Activated effector memory CD4-positive, alpha-beta T cell treated with Interleukin-2 at 50 U/mL for 16 hours (primary cell): Measurements from ENCODE around the gene CARMIL1.

Experiments
- DNase-seq: peaks from one replicate; pipeline ENCODE4 v3.0.0-alpha.2; 2020

Gene CARMIL1

GRCh38 chr6:25630508-25631278, 351.5 kb downstream of the CARMIL1 start:
- DNase-seq = no peak

- DNase-seq = no peak
Measured at GRCh38 chr6:25635886-25636317, 356.7 kb downstream of the CARMIL1 start.

DNA sequence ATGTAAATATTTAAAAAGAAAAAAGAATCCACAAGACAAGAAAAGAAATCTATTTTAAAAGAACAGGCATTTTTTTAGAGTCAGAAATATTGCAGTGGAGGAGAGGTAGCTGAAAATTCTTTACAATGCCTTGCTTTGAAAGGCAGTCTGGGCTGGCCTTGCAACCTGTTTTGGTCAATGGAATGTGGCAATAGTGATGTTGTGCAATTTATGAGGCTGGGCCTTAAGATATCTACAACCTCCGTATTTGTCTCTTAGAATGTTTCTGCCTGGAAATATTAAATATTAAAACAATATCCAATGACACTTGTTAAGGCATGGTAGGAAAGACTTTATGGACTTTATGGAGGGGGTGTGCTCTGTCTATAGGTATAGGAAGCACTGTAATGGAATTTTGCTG, 358.0 kb downstream of the CARMIL1 start:
- no peak for DNase-seq

DNA sequence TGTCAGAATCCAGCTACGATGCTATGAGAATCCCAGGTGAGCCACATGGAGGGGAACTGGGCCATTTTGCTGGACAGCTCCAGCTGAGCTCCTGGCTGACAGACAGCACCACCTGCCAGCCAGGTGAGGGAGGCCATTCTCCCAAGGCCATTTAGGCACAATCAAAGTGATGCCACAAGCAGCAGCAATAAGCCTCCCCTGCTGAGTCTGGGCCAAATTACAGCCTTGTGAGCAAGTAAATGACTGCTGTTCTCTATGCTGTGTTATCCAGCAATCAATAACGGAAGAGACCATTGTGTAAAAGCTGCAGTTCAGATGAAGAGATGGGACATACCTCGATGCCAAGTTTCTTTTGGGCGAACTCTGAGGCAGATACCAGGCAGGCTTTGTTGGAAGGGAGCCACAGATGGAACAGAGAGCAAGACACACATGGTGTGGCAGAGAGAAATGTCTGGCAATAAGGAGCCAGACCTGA, 358.8 kb downstream of the CARMIL1 start:
- DNase-seq = no peak

DNA sequence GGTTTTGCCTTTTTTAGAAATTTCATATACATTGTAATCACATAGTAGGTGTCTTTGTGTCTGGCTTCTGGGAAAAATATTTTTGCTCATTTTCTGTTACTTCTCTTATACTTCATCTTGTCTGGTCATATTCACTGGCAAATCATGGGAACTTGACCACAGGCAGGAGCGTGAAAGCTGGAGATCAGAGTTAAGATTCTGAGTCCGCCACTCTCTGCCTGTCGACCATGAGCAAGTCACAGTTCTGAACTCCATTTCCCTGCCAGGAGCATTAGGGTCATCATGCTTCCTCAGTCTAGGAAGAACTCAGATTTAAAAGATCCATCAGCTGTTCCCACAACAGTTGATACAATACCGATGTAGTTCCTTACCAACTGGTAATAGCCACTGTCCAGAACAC, 360.5 kb downstream of the CARMIL1 start:
- DNase-seq = no peak

GRCh38 chr6:25640446-25640845, 361.3 kb downstream of the CARMIL1 start:
- no peak for DNase-seq

DNA sequence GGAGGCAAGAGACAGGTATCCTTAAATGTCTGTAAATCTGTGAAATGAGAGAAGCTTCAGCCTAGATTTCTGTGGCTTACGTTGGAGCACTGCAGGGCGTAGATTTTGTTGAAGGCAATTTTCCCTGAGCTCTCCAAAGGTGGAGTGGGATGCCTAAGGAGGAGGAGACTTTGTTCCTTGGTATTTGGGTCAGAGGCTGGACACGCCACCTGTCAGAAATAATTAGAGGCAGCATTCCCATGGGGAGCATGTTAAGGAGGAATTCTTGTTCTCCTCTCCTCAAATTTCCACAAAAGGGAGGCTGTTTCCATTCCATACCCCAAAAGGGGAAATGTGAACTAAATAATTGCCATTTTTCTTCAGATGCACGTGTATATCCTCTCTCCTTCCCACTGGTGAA, 361.7 kb downstream of the CARMIL1 start:
- no peak for DNase-seq

- no peak for DNase-seq
Measured at GRCh38 chr6:25641377-25641776, 362.2 kb downstream of the CARMIL1 start.

GRCh38 chr6:25641940-25642666, 362.9 kb downstream of the CARMIL1 start:
- no peak for DNase-seq

DNA sequence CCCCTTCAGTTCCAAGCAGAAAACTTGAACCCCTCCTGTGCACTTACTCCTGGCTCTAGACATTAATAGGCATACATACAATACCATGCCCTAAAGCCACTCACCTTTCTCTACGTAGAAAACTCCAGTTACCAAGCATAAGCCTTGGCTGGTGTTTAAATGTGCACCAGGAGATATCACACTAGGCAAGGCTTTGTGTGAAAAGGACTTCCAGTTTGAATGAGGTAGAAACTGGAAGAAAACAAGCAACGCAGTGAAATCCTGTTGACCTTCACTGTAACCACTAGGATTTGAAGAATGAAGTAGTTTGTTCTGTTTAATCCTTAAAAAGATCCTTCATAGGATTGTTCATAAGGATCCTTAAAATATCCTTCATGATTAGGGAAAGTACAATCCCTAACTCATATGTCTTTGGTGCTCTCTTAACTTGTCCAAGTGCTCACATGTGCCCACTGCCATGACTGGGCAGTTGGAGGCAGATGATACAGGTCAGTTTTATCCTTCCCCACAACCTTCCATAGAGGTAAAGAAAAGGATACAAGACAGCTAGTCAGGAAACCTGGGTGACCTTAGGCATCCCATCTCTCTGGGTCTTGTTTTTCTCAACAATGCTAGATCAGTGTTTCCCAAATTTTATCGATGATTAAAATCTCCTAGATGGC, 363.6 kb downstream of the CARMIL1 start:
- DNase-seq = no peak

DNA sequence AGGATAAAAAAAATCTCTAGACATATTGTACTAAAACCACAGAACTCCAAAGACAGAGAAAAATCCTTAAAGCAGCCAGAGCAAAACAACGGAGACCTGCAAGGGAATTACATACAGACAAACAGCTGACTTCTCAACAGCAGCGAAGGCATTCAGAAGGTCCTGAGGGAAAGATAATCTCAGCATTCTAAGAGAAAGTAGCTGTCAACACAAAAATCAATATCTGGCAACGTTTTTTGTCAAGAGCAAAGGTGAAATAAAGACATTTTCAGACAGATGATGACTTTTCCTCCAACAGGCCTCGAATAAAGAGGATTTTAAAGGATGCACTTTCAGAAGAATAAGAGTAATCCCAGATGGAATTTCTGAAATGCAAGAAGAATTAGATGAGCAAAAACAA, 366.7 kb downstream of the CARMIL1 start:
- no peak for DNase-seq

DNA sequence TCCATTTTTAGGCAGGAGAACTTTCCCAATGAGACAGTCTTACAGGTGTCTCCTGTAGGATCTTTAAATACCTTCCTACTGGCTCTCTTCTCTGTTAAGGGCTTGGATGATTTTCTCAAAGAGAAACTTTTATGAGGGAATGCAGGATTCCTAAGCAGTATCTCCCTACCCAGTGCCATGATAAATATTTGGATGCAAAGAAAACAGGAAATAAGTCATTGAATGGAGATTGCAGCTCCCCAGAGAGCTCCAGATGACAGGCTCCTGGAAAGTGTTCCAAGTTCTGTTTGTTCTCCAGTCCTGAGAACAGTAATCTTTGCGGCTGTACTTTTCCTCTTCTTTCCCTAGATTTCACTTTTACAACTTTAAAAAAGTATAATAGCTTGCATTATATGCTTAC, 370.4 kb downstream of the CARMIL1 start:
- DNase-seq = no peak

DNA sequence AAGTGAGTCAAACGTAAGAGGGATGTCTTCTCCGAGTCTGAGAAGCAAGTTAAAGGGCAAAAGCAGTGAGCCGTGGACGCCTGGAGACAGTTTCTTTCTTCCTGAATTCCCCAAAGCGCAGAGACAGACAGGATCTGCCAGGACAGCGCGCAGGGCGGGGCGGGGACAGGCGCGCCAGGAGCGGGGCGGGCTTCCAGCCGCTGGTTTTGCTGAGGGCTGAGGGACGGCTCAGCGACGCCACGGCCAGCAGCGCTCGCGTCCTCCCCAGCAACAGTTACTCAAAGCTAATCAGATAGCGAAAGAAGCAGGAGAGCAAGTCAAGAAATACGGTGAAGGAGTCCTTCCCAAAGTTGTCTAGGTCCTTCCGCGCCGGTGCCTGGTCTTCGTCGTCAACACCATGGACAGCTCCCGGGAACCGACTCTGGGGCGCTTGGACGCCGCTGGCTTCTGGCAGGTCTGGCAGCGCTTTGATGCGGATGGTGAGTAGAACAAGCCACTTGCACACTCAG, 372.9 kb downstream of the CARMIL1 start, which contains the start of gene SCGN:
SCGN (plus strand) TSS at position 209 of the 509 bp plus-strand sequence; CDS start at position 398, 189 bp downstream.
- DNase-seq = no peak

DNA sequence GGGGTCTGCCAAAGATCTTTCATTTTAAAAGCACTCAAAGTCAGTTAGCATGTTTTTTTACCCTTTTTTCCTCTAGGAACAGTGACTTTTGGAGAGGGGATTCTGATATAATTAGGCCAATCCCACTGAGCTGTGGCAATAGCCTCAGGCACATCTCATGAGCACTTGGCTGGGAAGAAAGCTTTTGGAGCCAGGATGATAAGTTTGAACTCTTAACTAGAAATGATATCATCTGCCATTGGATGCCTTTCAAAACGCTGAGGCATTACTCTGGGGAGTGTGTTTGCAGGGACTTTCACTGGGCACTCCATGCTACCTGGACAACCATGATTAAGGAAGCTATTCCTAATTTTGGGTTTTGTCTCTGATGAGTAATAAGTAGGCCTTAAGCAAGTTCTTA, 376.5 kb downstream of the CARMIL1 start:
- no peak for DNase-seq

- no peak for DNase-seq
Measured at GRCh38 chr6:25659633-25660368, 380.6 kb downstream of the CARMIL1 start.

DNA sequence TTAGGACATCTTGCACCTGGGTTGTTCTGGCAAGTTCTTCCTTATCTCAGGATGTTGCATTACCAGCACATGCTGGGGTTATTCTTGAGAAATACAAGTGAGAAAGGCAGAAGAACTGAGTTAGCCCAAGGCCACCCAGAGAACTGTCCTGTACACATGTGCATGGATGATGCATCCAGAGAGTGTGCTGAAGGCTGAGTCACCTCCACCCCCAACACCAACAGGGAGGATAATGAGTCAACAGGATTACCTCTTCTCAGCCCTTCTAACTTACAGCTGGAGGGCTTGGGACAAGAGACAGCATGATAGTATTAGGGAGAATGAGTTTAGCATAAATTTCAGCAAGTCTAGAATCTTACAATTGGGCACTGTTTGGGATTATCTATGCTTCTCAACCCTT, 381.3 kb downstream of the CARMIL1 start:
- no peak for DNase-seq

DNA sequence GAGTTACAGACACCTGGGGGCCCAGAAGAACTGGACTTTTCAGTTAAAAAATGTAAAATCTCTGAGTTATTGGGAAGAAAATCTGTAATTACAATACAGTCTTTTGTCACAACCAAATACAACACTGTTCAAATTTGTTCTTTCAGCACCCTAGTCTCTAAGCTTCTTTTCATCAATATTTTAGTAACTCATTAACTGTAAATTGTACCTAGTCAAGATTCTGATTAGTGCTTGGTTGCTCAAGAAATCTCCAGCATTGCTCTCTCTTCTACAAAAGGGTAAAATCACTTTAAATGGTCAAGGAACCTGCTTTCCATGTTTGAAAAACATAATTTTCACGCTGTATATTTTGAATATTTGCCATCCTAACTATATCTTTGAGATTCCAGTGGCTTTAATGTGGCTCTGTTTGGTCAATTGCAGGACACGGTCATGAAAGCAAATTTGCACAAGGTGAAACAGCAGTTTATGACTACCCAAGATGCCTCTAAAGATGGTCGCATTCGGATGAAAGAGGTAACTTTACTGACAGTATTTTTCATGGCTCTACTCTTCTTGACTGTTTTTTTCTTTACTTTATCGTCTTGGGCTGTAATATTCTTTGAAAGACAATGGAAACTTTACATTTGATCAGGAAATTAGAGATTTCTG, 382.1 kb downstream of the CARMIL1 start:
- DNase-seq = no peak

- no peak for DNase-seq
Measured at GRCh38 chr6:25665455-25665854, 386.3 kb downstream of the CARMIL1 start.

GRCh38 chr6:25669413-25669812, 390.2 kb downstream of the CARMIL1 start:
- DNase-seq = no peak
